Measurements from ENCODE around the gene PIGU. TPM values are rescaled to one million over a fixed set of nuclear protein-coding genes. Genes with fewer than 3 reads are reported as not detected.

The PIGU gene
- total RNA-seq, 1 experiment from 2014 or later: 25.1 TPM

GRCh38 chr20:34724172-34724571 lies 47.3 kb upstream of the PIGU start:
- no peak for ATAC-seq
- intact Hi-C loops (cut with micrococcal nuclease): no loop called here
- Histone ChIP-seq H3K79me2 (ENCODE audit: insufficient read depth, low read length) (no peaks in the 10 kb centered on the region), H3K9me3 (ENCODE audit: control insufficient read depth in 1 of 2, insufficient read depth in 1 of 2, low read depth in 1 of 2, low read length in 2 of 2) (no peaks in the 10 kb centered on the region), H3K4me3 (replicated peaks in 1 of 2; ENCODE audit: low read depth in 1 of 2, low read length in 2 of 2) (no peak overlapping the region), H3K9me2 (ENCODE audit: insufficient read depth) (no peaks in the 10 kb centered on the region), H3K9ac (ENCODE audit: low read length) (no peak overlapping the region), H3K27me3 (ENCODE audit: insufficient read depth, low read length) (no peaks in the 10 kb centered on the region), H3K4me1 (ENCODE audit: control insufficient read depth in 1 of 2, insufficient read depth in 2 of 2, low read length in 2 of 2) (no peaks in the 10 kb centered on the region), H3K36me3 (ENCODE audit: control insufficient read depth in 1 of 2, insufficient read depth in 2 of 2, low read length in 2 of 2) (peaks cover 11 to 20% of the 10 kb centered on the region in 2 experiments; a peak in 3 of 4 replicates), H4K20me1 (ENCODE audit: insufficient read depth) (no peaks in the 10 kb centered on the region), H3K27ac (ENCODE audit: low read depth, low read length) (no peak overlapping the region), H3K4me2 (ENCODE audit: low read length) (no peak overlapping the region), H2AFZ (ENCODE audit: low read depth, low read length, poor library complexity, severe bottlenecking) (no peak overlapping the region)
- TF ChIP-seq EGR1 (IDR thresholded peaks at IDR 0.05; ENCODE audit: low read depth) (no peak), FOSL1 (IDR thresholded peaks at IDR 0.05; ENCODE audit: low read depth) (no peak), REST (IDR thresholded peaks at IDR 0.05; ENCODE audit: low read depth) (no peak), ELF1 (IDR thresholded peaks at IDR 0.05; ENCODE audit: borderline replicate concordance, low read depth) (no peak), CEBPB (IDR thresholded peaks at IDR 0.05; ENCODE audit: low read depth) (no peak), POLR2AphosphoS5 (IDR thresholded peaks at IDR 0.05; ENCODE audit: low read depth, low read length) (no peak), ZNF274 (IDR thresholded peaks at IDR 0.05; ENCODE audit: low read depth, low read length) (no peak), EZH2 (IDR thresholded peaks at IDR 0.05) (no peak), YY1 (IDR thresholded peaks at IDR 0.05; ENCODE audit: extremely low read depth, insufficient replicate concordance, low read depth, low read length) (no peak), SRF (IDR thresholded peaks at IDR 0.05; ENCODE audit: low read depth) (no peak), JUND (IDR thresholded peaks at IDR 0.05) (no peak), POLR2A (IDR thresholded peaks at IDR 0.05; ENCODE audit: borderline replicate concordance, extremely low read depth, insufficient read depth, insufficient read length) (no peak), SP1 (IDR thresholded peaks at IDR 0.05; ENCODE audit: low read depth) (no peak), RAD21 (IDR thresholded peaks at IDR 0.05; ENCODE audit: low read depth) (no peak), MAX (IDR thresholded peaks at IDR 0.05) (no peak)
- TF ChIP-seq, protein P1, sequence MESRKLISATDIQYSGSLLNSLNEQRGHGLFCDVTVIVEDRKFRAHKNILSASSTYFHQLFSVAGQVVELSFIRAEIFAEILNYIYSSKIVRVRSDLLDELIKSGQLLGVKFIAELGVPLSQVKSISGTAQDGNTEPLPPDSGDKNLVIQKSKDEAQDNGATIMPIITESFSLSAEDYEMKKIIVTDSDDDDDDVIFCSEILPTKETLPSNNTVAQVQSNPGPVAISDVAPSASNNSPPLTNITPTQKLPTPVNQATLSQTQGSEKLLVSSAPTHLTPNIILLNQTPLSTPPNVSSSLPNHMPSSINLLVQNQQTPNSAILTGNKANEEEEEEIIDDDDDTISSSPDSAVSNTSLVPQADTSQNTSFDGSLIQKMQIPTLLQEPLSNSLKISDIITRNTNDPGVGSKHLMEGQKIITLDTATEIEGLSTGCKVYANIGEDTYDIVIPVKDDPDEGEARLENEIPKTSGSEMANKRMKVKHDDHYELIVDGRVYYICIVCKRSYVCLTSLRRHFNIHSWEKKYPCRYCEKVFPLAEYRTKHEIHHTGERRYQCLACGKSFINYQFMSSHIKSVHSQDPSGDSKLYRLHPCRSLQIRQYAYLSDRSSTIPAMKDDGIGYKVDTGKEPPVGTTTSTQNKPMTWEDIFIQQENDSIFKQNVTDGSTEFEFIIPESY (IDR thresholded peaks at IDR 0.05; ENCODE audit: extremely low read depth, insufficient replicate concordance, low read length): no peak
- TF ChIP-seq, protein P2, sequence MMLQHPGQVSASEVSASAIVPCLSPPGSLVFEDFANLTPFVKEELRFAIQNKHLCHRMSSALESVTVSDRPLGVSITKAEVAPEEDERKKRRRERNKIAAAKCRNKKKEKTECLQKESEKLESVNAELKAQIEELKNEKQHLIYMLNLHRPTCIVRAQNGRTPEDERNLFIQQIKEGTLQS (IDR thresholded peaks at IDR 0.05): no peak
- TF ChIP-seq, protein P3, sequence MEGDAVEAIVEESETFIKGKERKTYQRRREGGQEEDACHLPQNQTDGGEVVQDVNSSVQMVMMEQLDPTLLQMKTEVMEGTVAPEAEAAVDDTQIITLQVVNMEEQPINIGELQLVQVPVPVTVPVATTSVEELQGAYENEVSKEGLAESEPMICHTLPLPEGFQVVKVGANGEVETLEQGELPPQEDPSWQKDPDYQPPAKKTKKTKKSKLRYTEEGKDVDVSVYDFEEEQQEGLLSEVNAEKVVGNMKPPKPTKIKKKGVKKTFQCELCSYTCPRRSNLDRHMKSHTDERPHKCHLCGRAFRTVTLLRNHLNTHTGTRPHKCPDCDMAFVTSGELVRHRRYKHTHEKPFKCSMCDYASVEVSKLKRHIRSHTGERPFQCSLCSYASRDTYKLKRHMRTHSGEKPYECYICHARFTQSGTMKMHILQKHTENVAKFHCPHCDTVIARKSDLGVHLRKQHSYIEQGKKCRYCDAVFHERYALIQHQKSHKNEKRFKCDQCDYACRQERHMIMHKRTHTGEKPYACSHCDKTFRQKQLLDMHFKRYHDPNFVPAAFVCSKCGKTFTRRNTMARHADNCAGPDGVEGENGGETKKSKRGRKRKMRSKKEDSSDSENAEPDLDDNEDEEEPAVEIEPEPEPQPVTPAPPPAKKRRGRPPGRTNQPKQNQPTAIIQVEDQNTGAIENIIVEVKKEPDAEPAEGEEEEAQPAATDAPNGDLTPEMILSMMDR (IDR thresholded peaks at IDR 0.05 in 2 of 3, conservative IDR thresholded peaks at IDR 0.05 in 1 of 3; ENCODE audit: borderline replicate concordance in 1 of 3, insufficient read depth in 1 of 3, low read depth in 2 of 3, low read length in 2 of 3): no peak
- RAD21 ChIA-PET (ENCODE audit: low non-redundant PET in 1 of 2, low total read pairs in 2 of 2, uncharacterized antibody in 2 of 2, unreplicated experiment in 2 of 2): no interaction called here
- DNase-seq (ENCODE audit: low read depth, low spot score): no peak
- POLR2A ChIA-PET: interaction anchor here (0.7 kb wide), 1 partner anchor 15 kb away, joined by 3 read pairs; no protein-coding TSS in a partner anchor
- BruUV-seq (replicated peaks): no TSS peak
- CTCF ChIA-PET: no interaction called here
